Astrocyte (in vitro differentiated cells and primary cell): ENCODE data around the gene GPHN.

Source experiments
- EZH2 ChIP-seq: IDR thresholded peaks from 2 replicates; pipeline ENCODE4 v1.6.1; 2012; ENCODE audit warnings: mild to moderate bottlenecking, low read length, inconsistent platforms; ENCODE audit not compliant: insufficient read depth
- TF ChIP-seq, protein P1 (sequence below): IDR thresholded peaks from 2 replicates; pipeline ENCODE4 v1.5.1; 2011; ENCODE audit warnings: low read depth, mild to moderate bottlenecking, inconsistent platforms, low read length, moderate library complexity; ENCODE audit not compliant: insufficient read depth

DNA sequence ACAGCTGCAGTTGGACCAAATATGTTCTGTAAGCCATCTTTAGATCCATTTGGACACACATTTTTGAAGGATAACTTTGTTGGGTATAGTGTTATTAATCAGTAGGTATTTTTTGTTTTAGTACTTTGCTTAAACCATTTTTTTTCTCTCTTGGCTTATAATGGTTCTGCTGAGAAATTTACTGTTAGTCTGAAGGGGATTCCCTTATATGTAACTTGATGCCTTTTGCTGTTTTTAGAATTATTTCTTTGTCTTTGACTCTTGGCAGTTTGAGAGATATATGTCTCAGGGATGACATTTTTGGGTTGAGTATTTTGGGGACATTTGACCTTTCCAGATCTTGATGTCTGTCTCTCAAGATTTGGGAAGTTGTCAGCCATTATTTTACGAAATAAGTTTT, 169.8 kb downstream of the GPHN start:
- TF ChIP-seq, protein P1, sequence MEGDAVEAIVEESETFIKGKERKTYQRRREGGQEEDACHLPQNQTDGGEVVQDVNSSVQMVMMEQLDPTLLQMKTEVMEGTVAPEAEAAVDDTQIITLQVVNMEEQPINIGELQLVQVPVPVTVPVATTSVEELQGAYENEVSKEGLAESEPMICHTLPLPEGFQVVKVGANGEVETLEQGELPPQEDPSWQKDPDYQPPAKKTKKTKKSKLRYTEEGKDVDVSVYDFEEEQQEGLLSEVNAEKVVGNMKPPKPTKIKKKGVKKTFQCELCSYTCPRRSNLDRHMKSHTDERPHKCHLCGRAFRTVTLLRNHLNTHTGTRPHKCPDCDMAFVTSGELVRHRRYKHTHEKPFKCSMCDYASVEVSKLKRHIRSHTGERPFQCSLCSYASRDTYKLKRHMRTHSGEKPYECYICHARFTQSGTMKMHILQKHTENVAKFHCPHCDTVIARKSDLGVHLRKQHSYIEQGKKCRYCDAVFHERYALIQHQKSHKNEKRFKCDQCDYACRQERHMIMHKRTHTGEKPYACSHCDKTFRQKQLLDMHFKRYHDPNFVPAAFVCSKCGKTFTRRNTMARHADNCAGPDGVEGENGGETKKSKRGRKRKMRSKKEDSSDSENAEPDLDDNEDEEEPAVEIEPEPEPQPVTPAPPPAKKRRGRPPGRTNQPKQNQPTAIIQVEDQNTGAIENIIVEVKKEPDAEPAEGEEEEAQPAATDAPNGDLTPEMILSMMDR, result no peak
- no peak for TF ChIP-seq EZH2
